ENCODE measurements around the gene MEIS1.

MEIS1 gene

GRCh38 chr2:66585587-66585986, 150.7 kb downstream of the MEIS1 start:
- no peak for FAIRE-seq

GRCh38 chr2:66587216-66587615, 152.3 kb downstream of the MEIS1 start:
- FAIRE-seq = no peak

DNA sequence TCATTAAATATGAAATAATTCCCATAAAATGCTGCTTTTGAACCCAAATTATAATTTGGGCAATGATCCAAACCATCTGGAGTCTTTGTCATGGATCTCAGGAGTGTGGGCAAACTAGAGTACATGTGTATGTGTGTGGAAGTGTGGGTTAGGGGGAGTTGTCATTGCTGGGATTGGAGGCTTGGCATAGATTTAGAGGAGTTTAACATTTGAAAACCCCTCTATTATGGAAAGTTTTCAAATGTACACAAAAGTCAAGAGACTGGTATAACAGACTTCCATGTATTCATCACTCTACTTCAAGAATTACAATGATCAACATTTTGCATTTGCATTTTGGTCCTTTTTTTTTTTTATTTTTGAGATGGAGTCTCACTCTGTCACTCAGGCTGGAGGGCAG, 159.1 kb downstream of the MEIS1 start:
- FAIRE-seq = no peak

GRCh38 chr2:66595556-66595955, 160.6 kb downstream of the MEIS1 start:
- no peak for FAIRE-seq

DNA sequence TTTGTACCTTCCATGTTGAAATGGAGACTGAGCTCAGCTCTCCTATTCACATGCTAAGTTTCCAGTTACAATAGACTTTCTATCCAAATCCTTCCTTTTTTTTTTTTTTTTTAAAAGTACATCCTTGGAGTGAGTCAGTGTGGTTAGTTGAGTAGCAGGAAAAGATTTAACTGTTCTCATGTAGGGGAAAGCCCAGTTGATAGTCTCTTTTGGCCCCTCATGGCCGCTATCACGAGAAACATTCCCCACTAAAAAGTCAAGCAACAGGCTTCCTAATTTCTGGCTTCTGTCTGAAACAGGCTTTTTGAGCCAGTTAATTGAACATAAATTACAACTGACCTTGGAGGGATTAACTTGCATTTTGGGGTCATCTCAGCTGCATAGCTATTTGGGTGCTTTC, 161.3 kb downstream of the MEIS1 start:
- FAIRE-seq = no peak

- no peak for FAIRE-seq
Measured at GRCh38 chr2:66601624-66602023, 166.7 kb downstream of the MEIS1 start.

DNA sequence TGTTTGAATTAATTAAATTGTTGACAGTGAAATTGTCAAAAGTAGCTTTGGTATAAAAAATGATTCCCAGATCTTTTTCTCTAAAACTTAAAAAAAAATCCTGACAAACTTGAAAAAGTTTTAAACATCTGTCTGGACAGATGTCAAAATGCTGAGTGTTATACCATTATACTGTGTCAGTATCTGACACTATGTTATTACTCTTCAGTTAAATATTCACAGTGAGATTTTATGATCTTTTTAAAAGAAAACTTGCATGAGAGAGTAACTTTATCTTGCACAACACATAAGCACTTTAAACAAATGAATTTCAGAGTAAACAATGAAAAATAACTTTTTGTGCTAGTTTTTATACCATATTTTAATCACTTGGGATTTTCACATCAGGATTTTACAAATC, 167.4 kb downstream of the MEIS1 start:
- FAIRE-seq = no peak

- FAIRE-seq = no peak
Measured at GRCh38 chr2:66604326-66604725, 169.4 kb downstream of the MEIS1 start.

- FAIRE-seq = no peak
Measured at GRCh38 chr2:66604976-66605375, 170.1 kb downstream of the MEIS1 start.

- FAIRE-seq = no peak
Measured at GRCh38 chr2:66607152-66607551, 172.2 kb downstream of the MEIS1 start.

Measured in G401.6 (cell line).